HG03060 (cell line): Measurements from ENCODE around the gene RNF212.

Experiments used
- ATAC-seq: cut with Tn5 transposase; IDR thresholded peaks from one replicate; pipeline ENCODE4 v1.9.1; 2021; ENCODE audit warnings: low read depth, moderate number of reproducible peaks; ENCODE audit not compliant: unreplicated experiment

The RNF212 gene

GRCh38 chr4:1023075-1023640, 90.2 kb downstream of the RNF212 start:
- no peak for ATAC-seq

GRCh38 chr4:1022739-1023066, 90.7 kb downstream of the RNF212 start:
- ATAC-seq: no peak

GRCh38 chr4:1022051-1022738, 91.2 kb downstream of the RNF212 start:
- ATAC-seq: no peak
